HG03575 (cell line): ENCODE results near the gene CCM2L.

ENCODE experiments used
- ATAC-seq: cut with Tn5 transposase; IDR thresholded peaks from one replicate; pipeline ENCODE4 v1.9.1; 2021; ENCODE audit not compliant: unreplicated experiment, insufficient number of reproducible peaks, low FRiP score; ENCODE audit errors: extremely low read depth

CCM2L gene

DNA sequence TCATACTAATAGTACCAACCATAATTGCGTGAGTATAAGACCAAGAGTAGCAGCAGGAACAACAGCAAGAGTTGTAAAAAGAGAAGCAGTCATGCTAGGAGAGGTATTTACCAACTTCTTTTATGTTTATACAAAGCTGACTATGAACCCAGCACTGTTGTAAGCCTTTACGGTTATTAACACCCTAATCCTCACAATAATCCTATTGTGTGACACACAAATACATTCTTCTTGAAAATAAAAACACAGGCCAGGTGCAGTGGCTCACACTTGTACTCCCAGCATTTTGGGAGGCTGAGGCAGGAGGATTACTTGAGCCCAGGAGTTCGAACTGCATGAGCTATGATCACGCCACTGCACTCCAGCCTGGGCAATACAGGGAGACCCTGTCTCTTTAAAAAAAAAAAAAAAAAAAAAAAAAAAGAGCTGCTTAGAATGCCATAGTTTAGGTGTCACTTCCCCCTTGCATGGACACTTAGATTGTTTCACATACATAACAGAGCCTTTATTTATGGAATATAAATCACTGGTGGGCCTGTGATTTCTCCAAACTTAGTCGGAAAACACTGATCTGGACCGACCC is 62.0 kb downstream of the CCM2L start:
- ATAC-seq: no peak

DNA sequence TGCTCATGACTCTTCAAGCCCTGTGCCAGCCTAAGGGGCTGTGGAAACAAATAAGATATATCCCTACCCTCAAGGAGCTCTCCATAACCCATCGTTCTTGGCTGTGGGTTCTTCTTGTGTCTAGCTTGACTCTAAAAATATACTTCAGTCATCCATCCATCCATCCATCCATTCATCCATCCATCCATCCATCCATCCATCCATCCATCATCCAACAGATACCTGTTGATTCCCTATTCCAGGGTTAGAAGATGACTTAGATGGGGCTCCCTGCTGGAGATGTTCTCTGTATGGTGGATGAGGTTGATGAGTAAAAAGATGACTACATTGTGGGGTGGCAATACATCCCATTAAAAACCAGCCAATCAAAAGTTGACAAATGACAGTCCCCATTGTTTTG is 65.3 kb downstream of the CCM2L start:
- no peak for ATAC-seq

DNA sequence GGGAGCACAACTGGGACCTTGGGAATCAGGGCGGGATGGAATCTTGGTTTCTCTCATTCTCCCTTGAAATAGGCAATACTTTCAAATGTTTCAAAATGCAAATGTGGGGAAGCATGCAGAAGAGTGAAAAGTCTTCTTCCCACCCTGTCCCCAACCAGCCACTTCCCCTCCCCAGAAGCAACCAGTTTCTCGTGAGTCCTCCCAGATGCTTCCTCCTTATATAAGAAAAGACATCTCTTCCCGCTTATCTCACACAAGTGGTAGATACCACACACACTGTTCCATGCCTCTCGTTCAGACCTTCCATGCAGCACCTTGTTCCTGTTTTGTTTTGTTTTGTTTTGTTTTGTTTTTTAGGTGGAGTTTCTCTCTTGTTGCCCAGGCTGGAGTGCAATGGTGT is 67.0 kb downstream of the CCM2L start:
- ATAC-seq: no peak

DNA sequence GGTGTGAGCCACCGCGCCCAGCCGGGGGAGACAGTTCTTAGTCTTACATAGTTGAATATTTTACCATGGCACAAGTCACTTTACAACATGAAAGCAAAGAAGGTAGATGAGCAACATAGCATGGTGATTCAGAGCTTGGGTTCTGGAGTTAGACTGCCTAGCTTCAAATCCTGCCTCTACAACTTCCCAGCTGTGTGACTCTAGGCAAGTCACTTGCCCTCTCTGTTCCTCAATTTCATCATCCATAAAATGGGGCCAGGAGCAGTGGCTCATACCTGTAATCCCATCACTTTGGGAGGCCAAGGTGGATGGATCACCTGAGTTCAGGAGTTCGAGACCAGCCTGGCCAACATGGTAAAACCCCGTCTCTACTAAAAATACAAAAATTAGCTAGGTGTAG is 68.1 kb downstream of the CCM2L start:
- no peak for ATAC-seq

DNA sequence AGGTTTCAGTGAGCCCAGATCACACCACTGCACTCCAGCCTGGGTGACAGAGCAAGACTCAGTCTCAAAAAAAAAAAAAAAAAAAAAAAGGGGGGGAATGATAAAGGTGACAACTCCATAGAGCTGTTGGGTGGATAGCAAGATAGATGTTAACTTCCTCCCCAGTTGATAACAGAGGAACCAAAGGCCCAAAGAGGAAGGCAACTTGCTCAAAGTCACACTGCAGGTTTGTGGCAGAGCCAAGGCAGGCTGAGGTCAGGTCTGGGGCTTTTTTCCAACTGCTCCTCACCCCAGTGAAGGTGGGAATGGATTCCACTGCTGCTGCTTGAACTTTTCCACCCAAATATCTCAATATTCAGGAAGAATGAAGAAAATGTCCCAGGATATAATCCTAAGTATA is 68.6 kb downstream of the CCM2L start:
- no peak for ATAC-seq

DNA sequence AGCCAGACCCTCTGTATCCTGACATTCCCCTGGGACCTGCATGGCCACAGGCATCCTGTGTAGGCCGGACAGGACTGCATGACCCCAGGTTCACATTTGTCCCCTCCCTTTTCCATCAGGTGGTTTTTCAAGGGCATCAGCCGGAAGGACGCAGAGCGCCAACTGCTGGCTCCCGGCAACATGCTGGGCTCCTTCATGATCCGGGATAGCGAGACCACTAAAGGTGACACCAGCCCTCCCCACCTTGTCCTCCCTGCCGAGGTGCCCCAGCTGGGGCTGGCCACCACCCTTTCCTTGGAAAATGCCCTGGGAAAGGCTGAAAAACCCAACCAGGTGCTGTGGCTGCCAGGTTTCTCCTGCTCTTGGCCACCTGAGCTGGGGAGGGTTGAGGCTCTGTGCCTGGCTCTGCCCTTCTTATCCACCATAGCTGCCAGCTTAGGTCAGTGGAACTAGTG is 69.4 kb downstream of the CCM2L start:
- ATAC-seq: no peak

DNA sequence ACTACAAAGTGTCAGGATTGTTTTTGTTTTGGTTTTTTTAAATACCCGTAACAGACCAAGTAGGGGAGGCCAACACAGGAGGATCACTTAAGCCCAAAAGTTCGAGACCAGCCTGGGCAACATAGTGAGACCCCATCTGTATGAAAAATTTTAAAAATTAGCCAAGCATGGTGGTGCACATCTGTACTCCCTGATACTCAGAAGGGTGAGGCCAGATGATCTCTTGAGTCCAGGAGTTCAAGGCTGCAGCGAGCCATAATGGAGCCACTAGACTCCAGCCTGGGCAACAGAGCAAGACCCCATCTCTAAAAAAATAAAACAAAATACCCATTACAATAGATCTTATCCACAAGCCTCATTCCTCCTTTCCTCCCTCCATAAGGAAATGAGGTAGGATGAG is 70.5 kb downstream of the CCM2L start:
- no peak for ATAC-seq
